ENCODE measurements around the gene GNPTG. TPM values are rescaled to one million over a fixed set of nuclear protein-coding genes. Genes with fewer than 3 reads are reported as not detected.

Gene GNPTG
- total and polyA plus RNA-seq, 2 of the 13 experiments (the other 11 are each of a cell fraction or from before 2014, with no cell fraction given) = 22.7 to 71.1 TPM

DNA sequence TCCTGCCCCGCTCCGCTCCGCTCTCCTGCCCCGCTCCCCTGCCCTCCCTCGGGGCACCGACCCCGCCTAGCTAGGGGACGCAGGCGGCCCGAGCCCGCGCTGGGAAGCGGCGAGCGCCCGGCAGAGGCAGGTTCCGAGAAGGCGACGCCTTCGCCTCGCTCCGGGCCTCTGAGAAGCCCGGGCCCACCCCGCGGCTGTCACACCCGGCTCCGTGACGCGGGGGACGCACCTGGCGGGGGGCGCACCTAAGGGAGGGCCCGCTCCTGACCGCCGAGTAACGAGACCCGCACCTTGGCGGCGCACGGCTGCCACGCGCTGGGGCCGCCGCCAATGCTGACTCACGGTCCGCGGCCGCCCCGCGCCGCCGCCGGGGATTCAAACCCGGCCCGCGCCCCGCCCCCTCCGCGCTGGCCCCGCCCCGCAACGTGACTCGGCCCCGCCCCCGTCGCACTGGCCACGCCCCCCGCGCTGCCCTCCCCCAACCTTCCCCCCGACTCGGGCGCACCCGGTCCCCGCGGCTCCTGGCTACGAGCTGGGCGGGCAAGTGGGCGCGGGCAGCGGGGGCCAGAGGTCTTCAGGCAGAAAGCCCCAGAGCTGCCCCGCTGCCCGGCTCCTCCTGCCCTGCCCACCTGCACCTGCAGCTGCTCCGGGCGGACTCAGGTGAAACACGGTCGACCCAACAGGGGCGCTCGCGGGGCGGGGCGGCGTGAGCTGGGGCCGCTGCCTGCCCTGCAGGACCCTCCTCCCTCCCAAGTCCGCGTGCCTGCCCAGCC, 27.8 kb downstream of the GNPTG start (continued):
- TF ChIP-seq, protein P1, sequence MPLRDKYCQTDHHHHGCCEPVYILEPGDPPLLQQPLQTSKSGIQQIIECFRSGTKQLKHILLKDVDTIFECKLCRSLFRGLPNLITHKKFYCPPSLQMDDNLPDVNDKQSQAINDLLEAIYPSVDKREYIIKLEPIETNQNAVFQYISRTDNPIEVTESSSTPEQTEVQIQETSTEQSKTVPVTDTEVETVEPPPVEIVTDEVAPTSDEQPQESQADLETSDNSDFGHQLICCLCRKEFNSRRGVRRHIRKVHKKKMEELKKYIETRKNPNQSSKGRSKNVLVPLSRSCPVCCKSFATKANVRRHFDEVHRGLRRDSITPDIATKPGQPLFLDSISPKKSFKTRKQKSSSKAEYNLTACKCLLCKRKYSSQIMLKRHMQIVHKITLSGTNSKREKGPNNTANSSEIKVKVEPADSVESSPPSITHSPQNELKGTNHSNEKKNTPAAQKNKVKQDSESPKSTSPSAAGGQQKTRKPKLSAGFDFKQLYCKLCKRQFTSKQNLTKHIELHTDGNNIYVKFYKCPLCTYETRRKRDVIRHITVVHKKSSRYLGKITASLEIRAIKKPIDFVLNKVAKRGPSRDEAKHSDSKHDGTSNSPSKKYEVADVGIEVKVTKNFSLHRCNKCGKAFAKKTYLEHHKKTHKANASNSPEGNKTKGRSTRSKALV (CRISPR knock-in tag; IDR thresholded peaks at IDR 0.05) = no peak
- no peak for TF ChIP-seq SAFB2 (CRISPR knock-in tag; IDR thresholded peaks at IDR 0.05; ENCODE audit: borderline replicate concordance, low read depth)
- 0 out of 2 replicates have a peak, but pooled peaks have one; percentile 66 for TF ChIP-seq ZNF354B (CRISPR knock-in tag; IDR thresholded peaks at IDR 0.05)
- TF ChIP-seq, protein P2, sequence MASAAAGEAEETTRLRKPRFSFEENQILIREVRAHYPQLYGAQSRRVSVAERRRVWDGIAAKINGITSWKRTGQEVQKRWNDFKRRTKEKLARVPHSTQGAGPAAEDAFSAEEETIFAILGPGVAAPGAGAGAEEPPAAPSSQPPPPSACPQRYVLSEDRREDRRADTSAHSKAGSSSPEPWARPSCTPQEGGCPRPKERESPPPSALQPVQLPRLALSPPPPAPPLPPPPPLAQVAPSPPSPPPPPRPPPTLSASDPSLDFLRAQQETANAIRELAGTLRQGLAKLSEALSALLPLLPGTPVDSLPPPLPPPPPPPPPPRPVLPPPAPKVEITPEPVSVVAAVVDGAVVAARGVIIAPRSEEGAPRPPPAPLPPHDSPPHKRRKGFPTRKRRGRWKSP (CRISPR knock-in tag; IDR thresholded peaks at IDR 0.05) = 0 out of 2 replicates have a peak, but pooled peaks have one; percentile 33
- TF ChIP-seq, protein P3, sequence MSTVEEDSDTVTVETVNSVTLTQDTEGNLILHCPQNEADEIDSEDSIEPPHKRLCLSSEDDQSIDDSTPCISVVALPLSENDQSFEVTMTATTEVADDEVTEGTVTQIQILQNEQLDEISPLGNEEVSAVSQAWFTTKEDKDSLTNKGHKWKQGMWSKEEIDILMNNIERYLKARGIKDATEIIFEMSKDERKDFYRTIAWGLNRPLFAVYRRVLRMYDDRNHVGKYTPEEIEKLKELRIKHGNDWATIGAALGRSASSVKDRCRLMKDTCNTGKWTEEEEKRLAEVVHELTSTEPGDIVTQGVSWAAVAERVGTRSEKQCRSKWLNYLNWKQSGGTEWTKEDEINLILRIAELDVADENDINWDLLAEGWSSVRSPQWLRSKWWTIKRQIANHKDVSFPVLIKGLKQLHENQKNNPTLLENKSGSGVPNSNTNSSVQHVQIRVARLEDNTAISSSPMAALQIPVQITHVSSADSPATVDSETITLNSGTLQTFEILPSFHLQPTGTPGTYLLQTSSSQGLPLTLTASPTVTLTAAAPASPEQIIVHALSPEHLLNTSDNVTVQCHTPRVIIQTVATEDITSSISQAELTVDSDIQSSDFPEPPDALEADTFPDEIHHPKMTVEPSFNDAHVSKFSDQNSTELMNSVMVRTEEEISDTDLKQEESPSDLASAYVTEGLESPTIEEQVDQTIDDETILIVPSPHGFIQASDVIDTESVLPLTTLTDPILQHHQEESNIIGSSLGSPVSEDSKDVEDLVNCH (CRISPR knock-in tag; IDR thresholded peaks at IDR 0.05) = no peak
- TF ChIP-seq FOXA3 (CRISPR knock-in tag; IDR thresholded peaks at IDR 0.05) = no peak
- no peak for TF ChIP-seq ZFP1 (CRISPR knock-in tag; IDR thresholded peaks at IDR 0.05)
- TF ChIP-seq JUN (CRISPR knock-in tag; IDR thresholded peaks at IDR 0.05) = no peak
- TF ChIP-seq ZNF251 (CRISPR knock-in tag; IDR thresholded peaks at IDR 0.05) = no peak
- TF ChIP-seq, protein P4, sequence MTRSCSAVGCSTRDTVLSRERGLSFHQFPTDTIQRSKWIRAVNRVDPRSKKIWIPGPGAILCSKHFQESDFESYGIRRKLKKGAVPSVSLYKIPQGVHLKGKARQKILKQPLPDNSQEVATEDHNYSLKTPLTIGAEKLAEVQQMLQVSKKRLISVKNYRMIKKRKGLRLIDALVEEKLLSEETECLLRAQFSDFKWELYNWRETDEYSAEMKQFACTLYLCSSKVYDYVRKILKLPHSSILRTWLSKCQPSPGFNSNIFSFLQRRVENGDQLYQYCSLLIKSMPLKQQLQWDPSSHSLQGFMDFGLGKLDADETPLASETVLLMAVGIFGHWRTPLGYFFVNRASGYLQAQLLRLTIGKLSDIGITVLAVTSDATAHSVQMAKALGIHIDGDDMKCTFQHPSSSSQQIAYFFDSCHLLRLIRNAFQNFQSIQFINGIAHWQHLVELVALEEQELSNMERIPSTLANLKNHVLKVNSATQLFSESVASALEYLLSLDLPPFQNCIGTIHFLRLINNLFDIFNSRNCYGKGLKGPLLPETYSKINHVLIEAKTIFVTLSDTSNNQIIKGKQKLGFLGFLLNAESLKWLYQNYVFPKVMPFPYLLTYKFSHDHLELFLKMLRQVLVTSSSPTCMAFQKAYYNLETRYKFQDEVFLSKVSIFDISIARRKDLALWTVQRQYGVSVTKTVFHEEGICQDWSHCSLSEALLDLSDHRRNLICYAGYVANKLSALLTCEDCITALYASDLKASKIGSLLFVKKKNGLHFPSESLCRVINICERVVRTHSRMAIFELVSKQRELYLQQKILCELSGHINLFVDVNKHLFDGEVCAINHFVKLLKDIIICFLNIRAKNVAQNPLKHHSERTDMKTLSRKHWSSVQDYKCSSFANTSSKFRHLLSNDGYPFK (CRISPR knock-in tag; IDR thresholded peaks at IDR 0.05; ENCODE audit: borderline replicate concordance) = no peak
- TF ChIP-seq, protein P5, sequence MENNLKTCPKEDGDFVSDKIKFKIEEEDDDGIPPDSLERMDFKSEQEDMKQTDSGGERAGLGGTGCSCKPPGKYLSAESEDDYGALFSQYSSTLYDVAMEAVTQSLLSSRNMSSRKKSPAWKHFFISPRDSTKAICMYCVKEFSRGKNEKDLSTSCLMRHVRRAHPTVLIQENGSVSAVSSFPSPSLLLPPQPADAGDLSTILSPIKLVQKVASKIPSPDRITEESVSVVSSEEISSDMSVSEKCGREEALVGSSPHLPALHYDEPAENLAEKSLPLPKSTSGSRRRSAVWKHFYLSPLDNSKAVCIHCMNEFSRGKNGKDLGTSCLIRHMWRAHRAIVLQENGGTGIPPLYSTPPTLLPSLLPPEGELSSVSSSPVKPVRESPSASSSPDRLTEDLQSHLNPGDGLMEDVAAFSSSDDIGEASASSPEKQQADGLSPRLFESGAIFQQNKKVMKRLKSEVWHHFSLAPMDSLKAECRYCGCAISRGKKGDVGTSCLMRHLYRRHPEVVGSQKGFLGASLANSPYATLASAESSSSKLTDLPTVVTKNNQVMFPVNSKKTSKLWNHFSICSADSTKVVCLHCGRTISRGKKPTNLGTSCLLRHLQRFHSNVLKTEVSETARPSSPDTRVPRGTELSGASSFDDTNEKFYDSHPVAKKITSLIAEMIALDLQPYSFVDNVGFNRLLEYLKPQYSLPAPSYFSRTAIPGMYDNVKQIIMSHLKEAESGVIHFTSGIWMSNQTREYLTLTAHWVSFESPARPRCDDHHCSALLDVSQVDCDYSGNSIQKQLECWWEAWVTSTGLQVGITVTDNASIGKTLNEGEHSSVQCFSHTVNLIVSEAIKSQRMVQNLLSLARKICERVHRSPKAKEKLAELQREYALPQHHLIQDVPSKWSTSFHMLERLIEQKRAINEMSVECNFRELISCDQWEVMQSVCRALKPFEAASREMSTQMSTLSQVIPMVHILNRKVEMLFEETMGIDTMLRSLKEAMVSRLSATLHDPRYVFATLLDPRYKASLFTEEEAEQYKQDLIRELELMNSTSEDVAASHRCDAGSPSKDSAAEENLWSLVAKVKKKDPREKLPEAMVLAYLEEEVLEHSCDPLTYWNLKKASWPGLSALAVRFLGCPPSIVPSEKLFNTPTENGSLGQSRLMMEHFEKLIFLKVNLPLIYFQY (CRISPR knock-in tag; IDR thresholded peaks at IDR 0.05; ENCODE audit: borderline replicate concordance) = no peak
- no peak for TF ChIP-seq ZNF775 (CRISPR knock-in tag; IDR thresholded peaks at IDR 0.05; ENCODE audit: borderline replicate concordance)
- no peak for TF ChIP-seq ZNF382 (CRISPR knock-in tag; IDR thresholded peaks at IDR 0.05; ENCODE audit: borderline replicate concordance)
- peak; percentile 2; the same call in 1 of the 2 replicates for TF ChIP-seq KMT2A (CRISPR knock-in tag; IDR thresholded peaks at IDR 0.05)
- no peak for TF ChIP-seq CENPX (CRISPR knock-in tag; IDR thresholded peaks at IDR 0.05)
- peak; percentile 61; the same call in 1 of the 2 replicates for TF ChIP-seq REPIN1 (CRISPR knock-in tag; IDR thresholded peaks at IDR 0.05; ENCODE audit: borderline replicate concordance, low read depth)
